Activated CD4-positive, alpha-beta T cell treated with anti-CD3 and anti-CD28 coated beads, Interleukin-2, amount 50 U/mL, for 4 hours (primary cell): ENCODE data around the gene NDUFA5.
A peak's percentile ranks its signal among the peaks of the same experiment; 100 is the strongest.
"Not testable (repeated sequence)": the region's sequence is repeated elsewhere in the genome, so short reads cannot be mapped to it uniquely, and the experiment has no call there.

Experiments
- DNase-seq, 2 experiments: peaks; one replicate each; pipeline ENCODE4 v3.0.0-alpha.2; 2020

The NDUFA5 gene

GRCh38 chr7:123555484-123555883 is 2.1 kb downstream of the NDUFA5 start:
- DNase-seq: no peak

GRCh38 chr7:123553159-123553558 is 4.5 kb downstream of the NDUFA5 start:
- no peak for DNase-seq

DNA sequence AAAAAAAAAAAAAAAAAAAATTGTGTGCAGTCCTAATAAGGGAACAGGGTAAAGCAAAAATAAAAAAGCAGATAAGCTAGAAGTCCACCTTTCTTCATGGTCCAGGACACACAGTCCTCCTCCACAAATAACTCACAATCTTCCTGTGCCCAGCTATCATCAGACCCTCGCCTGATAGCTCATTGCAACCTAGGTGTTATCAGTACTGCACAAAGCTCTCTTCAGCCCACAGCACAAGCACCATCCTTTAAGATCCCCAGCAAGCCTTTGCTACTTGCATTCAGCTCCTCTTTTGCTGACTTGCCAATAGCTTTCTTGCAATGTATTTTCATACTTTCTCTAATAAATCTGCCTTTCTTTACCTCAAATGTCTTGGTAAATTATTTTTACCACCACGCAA is 5.0 kb downstream of the NDUFA5 start:
- no peak for DNase-seq

GRCh38 chr7:123552134-123552533 is 5.5 kb downstream of the NDUFA5 start:
- not testable (repeated sequence) for DNase-seq

DNA sequence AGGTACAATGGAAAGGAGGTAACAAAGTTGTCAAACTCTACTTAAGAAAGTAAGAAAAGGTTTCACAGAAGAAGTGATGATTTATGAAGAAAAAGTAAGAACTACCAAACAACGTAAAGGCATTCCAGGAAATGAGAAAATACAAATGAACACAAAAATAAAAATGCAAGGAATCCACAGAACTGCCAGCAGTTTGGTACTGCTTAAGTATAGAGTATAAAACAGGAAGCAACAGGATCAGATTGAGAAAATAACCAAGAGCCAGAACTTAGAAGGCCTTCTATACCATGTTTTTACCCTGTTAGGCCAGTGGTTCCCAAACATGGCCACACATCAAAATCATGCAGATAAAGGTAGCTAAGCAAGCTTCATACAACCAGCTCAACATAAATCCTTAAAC is 9.2 kb downstream of the NDUFA5 start:
- no peak for DNase-seq

DNA sequence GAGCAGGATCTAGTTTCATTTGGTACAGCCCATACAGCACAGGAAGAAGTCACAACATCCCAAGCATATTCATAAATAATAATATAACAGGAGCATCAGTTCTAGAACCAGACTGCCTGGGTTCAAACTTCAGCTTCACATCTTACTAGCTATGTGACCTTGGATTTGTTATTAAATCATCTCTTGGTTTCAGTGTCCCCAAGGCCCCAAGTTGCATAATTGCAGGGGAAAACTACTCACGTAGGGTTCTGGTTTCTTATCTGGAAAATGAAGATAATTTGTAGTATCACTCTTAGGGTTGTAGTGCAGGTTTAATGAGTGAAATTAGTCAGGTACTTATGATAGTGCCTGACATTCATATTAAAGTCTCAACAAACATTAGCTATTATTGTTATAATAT is 17.7 kb downstream of the NDUFA5 start:
- DNase-seq: no peak

GRCh38 chr7:123538897-123539296 is 18.7 kb downstream of the NDUFA5 start:
- no peak for DNase-seq

GRCh38 chr7:123538189-123538714 is 19.4 kb downstream of the NDUFA5 start:
- no peak for DNase-seq

GRCh38 chr7:123537026-123537642 is 20.5 kb downstream of the NDUFA5 start:
- no peak for DNase-seq

- no peak for DNase-seq
Observed at GRCh38 chr7:123535517-123535916, 22.1 kb downstream of the NDUFA5 start.

GRCh38 chr7:123534383-123535260 is 23.0 kb downstream of the NDUFA5 start, which contains the start of gene IQUB:
IQUB (minus strand) TSS chr7:123534595; CDS start chr7:123512340, 22,255 bp downstream.
- peak; percentile 97 for DNase-seq

DNA sequence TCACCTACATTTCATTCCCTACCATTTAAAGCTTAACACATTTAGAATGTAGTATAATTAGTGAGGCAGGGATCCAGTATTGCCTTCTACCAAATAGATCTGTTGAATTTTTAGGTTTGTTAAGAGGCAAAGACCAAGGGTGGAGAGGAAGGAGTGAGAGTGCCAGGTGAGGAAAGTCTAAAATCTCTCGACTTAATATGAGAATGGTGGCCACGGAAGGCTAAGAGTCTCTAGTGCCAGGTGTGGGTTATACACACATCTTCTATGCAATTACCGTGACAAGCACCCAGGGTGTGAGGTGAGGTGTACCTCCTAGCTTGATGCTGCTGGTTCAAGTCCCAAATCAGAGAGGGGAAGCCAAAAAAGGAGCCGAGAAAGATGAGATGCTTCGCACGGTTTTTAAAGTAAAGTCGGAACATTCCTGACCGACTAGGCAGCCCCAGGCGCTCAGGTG is 23.7 kb downstream of the NDUFA5 start:
- DNase-seq: peak in 1 of 2 experiments; percentile 7

DNA sequence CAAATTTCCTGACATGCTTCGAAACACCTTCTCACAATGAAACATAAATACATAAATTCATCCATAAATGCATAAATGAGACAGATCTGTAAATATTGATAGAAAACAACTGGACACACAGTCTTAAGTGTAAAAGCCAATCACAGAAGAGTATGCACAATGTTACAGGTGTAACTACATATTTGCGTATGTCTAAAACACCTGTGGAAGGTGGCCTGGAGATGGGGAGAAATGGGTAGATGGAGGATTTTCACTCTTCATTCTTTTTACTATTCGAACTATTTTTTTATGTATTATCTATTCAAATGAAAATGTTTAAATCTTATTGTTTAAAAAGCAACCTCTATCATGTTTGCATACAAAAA is 24.1 kb downstream of the NDUFA5 start:
- DNase-seq: no peak

DNA sequence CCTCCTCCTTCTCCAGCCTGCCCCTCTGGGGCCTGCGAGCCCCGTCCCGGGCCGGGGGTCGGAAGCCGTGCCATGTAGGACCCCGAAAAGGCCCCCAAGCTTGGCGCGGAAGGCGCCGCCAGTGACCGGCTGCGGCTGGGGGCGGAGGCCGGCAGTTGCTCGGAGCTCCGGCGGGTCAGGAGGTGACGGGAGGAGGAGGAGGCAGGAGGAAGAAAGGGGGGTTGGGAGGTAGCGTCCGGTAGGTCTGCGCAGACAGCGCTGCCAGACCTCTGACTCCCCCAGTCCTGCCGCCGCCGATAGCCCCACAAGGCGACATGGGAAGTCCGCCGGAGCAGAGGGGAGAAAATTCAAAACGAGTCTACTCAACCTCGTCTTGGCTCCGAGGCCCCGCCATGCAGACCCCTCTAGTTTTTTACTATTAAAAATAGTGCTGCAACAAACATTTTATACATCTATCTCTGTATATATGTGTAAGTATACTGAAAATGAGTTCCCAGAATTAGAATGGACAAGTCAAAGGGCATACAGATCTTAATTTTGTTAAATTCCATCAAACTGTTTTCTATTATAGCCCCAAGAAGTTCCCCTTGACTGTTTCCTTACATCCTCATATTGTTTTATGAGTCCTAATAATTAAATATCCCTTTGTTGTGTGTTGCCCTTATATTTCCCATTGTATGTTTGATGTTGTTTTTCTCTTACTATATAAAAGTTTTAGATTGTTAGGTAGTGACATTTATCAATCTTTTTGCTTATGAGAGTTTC is 24.6 kb downstream of the NDUFA5 start:
- not testable (repeated sequence) for DNase-seq

GRCh38 chr7:123532343-123532742 is 25.3 kb downstream of the NDUFA5 start:
- not testable (repeated sequence) for DNase-seq

DNA sequence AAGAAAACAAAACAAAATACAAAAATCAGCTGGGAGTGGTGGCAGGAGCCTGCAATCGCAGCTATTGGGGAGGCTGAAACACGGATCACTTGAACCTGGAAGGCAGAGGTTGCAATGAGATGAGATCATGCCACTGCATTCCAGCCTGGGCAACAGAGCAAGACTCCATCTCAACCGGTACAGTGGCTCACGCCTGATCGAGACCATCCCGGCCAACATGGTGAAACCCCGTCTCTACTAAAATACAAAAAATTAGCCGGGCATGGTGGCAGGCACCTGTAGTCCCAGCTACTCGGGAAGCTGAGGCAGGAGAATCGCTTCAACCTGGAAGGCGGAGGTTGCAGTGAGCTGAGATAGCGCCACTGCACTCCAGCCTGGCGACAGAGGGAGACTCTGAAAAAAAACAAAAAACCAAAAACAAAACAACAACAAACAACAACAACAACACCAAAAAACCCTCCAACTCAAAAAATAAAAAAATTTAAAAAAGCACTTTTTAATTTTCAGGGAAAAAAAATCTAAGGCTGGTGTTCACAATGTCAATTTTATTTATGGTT is 27.5 kb downstream of the NDUFA5 start:
- DNase-seq: not testable (repeated sequence)

GRCh38 chr7:123528265-123528664 is 29.4 kb downstream of the NDUFA5 start:
- no peak for DNase-seq

DNA sequence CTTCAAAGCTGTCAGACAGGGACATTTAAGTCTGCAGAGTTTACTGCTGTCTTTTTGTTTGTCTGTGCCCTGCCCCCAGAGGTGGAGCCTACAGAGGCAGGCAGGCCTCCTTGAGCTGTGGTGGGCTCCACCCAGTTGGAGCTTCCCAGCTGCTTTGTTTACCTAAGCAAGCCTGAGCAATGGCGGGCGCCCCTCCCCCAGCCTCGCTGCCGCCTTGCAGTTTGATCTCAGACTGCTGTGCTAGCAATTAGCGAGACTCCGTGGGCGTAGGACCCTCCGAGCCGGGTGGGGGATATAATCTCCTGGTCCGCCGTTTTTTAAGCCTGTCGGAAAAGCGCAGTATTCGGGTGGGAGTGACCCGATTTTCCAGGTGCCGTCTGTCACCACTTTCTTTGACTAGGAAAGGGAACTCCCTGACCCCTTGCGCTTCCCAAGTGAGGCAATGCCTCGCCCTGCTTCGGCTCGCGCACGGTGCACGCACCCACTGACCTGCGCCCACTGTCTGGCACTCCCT is 29.8 kb downstream of the NDUFA5 start:
- DNase-seq: not testable (repeated sequence)

GRCh38 chr7:123526533-123526932 is 31.1 kb downstream of the NDUFA5 start:
- not testable (repeated sequence) for DNase-seq

GRCh38 chr7:123522066-123522465 is 35.6 kb downstream of the NDUFA5 start:
- no peak for DNase-seq

DNA sequence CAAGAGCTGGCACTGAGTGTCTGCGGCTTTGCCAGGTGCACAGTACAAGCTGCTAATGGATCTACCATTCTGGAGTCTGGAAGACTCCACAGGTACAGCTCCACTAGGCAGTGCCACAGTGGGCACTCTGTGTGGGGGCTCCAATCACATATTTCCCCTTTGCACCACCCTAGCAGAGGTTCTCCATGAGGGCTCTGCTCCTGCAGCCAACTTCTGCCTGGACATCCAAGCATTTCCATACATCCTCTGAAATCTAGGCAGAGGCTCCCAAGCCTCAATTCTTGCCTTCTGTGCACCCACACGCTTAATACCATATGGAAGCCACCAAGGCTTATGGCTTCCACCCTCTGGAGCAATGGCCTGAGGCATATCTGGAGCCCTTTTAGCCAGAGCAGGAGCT is 52.4 kb downstream of the NDUFA5 start:
- DNase-seq: no peak

DNA sequence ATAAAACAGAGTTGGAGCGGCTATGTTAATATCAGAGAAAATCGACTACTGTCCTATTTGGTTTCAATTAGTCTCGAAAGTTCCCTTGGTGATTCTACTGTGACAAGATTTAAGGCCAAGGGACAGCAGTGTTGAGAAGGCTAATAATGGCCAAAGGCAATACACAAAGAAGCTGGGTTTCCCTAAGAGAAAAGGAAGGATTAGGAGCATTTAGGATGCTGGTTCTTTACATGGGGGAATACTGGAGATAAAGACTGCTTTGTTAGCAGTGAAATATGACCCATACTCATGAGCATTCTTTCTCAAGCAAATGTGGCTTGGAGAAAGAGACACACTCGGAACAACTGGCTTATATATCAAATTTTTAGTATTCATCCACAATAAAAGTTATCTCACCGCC is 55.4 kb downstream of the NDUFA5 start:
- DNase-seq: no peak
